Measurements from ENCODE around the gene BARX2. TPM values are rescaled to one million over a fixed set of nuclear protein-coding genes. Genes with fewer than 3 reads are reported as not detected.
A peak's percentile ranks its signal among the peaks of the same experiment; 100 is the strongest.

The BARX2 gene
- total RNA-seq, 1 experiment from 2014 or later: 13.4 TPM

- H3K27ac ChIP-seq: no peak overlapping the region
- H3K9me2 ChIP-seq (ENCODE audit: insufficient read depth): no peaks in the 10 kb centered on the region
- no peak overlapping the region for H3K4me2 ChIP-seq
- DNase-seq: peak in 1 of 2 experiments; percentile 54
- no peak for TF ChIP-seq EZH2 (IDR thresholded peaks at IDR 0.05; ENCODE audit: low read depth)
- TF ChIP-seq, protein P1, sequence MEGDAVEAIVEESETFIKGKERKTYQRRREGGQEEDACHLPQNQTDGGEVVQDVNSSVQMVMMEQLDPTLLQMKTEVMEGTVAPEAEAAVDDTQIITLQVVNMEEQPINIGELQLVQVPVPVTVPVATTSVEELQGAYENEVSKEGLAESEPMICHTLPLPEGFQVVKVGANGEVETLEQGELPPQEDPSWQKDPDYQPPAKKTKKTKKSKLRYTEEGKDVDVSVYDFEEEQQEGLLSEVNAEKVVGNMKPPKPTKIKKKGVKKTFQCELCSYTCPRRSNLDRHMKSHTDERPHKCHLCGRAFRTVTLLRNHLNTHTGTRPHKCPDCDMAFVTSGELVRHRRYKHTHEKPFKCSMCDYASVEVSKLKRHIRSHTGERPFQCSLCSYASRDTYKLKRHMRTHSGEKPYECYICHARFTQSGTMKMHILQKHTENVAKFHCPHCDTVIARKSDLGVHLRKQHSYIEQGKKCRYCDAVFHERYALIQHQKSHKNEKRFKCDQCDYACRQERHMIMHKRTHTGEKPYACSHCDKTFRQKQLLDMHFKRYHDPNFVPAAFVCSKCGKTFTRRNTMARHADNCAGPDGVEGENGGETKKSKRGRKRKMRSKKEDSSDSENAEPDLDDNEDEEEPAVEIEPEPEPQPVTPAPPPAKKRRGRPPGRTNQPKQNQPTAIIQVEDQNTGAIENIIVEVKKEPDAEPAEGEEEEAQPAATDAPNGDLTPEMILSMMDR (conservative IDR thresholded peaks at IDR 0.05): no peak
- intact Hi-C loops (cut with micrococcal nuclease; ENCODE audit: unreplicated experiment): no loop called here
- BruUV-seq (replicated peaks): no TSS peak
- H3K36me3 ChIP-seq (ENCODE audit: low read depth): no peaks in the 10 kb centered on the region
- no peak overlapping the region for H3K4me3 ChIP-seq
- H3K27me3 ChIP-seq (ENCODE audit: insufficient read depth, low read depth): no peaks in the 10 kb centered on the region
- H3K9me3 ChIP-seq (ENCODE audit: insufficient read depth, low read depth): no peaks in the 10 kb centered on the region
- ChIA-PET POLR2A (ENCODE audit: unreplicated experiment) (no interaction called here), CTCF (interaction anchor here (0.6 kb wide), 1 partner anchor 33 kb away, joined by 4 read pairs; no protein-coding TSS in a partner anchor)
- H3K4me1 ChIP-seq (replicated peaks; ENCODE audit: insufficient read depth): peaks cover 17% of the 10 kb centered on the region
- peaks cover 5% of the 10 kb centered on the region for H3K79me2 ChIP-seq (ENCODE audit: low read depth)
- no peaks in the 10 kb centered on the region for H4K20me1 ChIP-seq (ENCODE audit: insufficient read depth)
- no peaks in the 10 kb centered on the region for H3F3A ChIP-seq (ENCODE audit: insufficient read depth, low read depth)
- H2AFZ ChIP-seq: no peak overlapping the region
Observed at GRCh38 chr11:129414144-129414872, 38.7 kb downstream of the BARX2 start.

DNA sequence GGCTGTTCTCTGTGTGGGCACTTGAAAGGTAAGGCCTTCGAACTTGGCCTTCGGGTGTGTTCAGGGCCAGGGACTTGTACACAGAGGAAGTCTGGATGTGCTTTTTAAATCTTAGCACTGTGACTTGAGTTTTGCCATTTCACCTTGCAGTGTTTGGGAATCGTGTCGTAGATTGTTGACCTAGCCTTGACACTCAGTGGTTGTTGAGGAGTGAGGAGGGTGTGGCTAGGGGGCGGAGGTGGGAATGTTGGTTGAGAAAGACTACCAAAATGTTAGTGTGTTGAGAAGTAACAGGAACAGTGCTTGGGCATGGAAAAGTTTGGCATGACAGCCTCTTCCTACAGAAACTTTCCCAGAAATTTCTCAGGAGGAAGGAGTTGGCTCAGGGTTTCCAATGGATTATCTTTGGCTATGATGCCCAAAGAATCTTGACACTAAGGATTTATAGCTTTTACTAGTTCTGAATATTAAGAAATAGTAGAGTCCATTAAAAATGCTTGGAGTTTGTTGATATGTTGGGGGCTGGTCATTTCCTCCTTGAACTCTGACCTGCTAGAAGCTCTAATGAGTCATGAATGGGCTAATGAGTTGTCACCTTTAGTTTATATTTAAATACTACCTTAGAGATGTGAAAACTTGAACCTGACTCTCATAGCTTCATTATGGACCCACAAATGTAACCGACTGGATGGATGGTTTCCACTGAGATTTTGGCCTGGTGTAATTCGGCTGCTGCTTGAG, 40.6 kb downstream of the BARX2 start:
- BruUV-seq (replicated peaks): no TSS peak
- H3K27ac ChIP-seq: no peak overlapping the region
- ChIA-PET CTCF (interaction anchor here (0.6 kb wide), 1 partner anchor 1369 kb away, joined by 7 read pairs; no protein-coding TSS in a partner anchor), POLR2A (ENCODE audit: unreplicated experiment) (no interaction called here)
- no peaks in the 10 kb centered on the region for H3K9me2 ChIP-seq (ENCODE audit: insufficient read depth)
- intact Hi-C loops (cut with micrococcal nuclease; ENCODE audit: unreplicated experiment): no loop called here
- H4K20me1 ChIP-seq (ENCODE audit: insufficient read depth): no peaks in the 10 kb centered on the region
- H3K4me3 ChIP-seq: no peak overlapping the region
- H2AFZ ChIP-seq: no peak overlapping the region
- H3F3A ChIP-seq (ENCODE audit: insufficient read depth, low read depth): no peaks in the 10 kb centered on the region
- H3K79me2 ChIP-seq (ENCODE audit: low read depth): peaks cover 5% of the 10 kb centered on the region
- H3K4me1 ChIP-seq (replicated peaks; ENCODE audit: insufficient read depth): peaks cover 17% of the 10 kb centered on the region
- H3K27me3 ChIP-seq (ENCODE audit: insufficient read depth, low read depth): no peaks in the 10 kb centered on the region
- no peaks in the 10 kb centered on the region for H3K36me3 ChIP-seq (ENCODE audit: low read depth)
- peak in 1 of 2 experiments; percentile 51 for DNase-seq
- no peak overlapping the region for H3K4me2 ChIP-seq
- TF ChIP-seq, protein P1 (conservative IDR thresholded peaks at IDR 0.05): no peak
- no peak for TF ChIP-seq EZH2 (IDR thresholded peaks at IDR 0.05; ENCODE audit: low read depth)
- no peaks in the 10 kb centered on the region for H3K9me3 ChIP-seq (ENCODE audit: insufficient read depth, low read depth)

DNA sequence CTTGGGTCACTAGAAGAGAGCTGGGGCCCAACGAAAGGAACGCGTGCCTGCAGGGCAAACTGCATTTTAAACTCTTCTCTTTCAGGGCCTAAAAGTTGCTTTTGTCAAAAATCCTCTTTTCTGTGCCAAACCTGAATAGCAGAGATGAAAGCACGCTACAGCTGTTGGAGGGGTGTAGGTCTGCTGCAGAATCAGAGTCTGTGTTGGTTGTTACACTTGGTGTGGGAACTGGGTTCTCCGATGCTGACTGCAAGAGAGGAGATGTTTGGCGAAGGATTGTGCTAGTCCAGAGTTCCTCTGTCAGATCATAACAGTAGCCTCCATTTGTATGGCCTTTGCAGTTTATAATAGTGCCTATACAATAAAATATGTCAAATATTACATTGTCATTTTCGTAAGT, 41.8 kb downstream of the BARX2 start:
- H3F3A ChIP-seq (ENCODE audit: insufficient read depth, low read depth): no peaks in the 10 kb centered on the region
- H3K4me3 ChIP-seq: no peak overlapping the region
- ChIA-PET CTCF (no interaction called here), POLR2A (ENCODE audit: unreplicated experiment) (interaction anchor here (0.6 kb wide), 1 partner anchor 1683 kb away, joined by 7 read pairs; no protein-coding TSS in a partner anchor)
- H3K79me2 ChIP-seq (ENCODE audit: low read depth): peaks cover 5% of the 10 kb centered on the region
- H3K36me3 ChIP-seq (ENCODE audit: low read depth): no peaks in the 10 kb centered on the region
- intact Hi-C loops (cut with micrococcal nuclease; ENCODE audit: unreplicated experiment): no loop called here
- TF ChIP-seq, protein P1 (conservative IDR thresholded peaks at IDR 0.05): no peak
- no peak for TF ChIP-seq EZH2 (IDR thresholded peaks at IDR 0.05; ENCODE audit: low read depth)
- no peaks in the 10 kb centered on the region for H3K9me2 ChIP-seq (ENCODE audit: insufficient read depth)
- no peaks in the 10 kb centered on the region for H3K9me3 ChIP-seq (ENCODE audit: insufficient read depth, low read depth)
- no peak overlapping the region for H2AFZ ChIP-seq
- H3K4me1 ChIP-seq (replicated peaks; ENCODE audit: insufficient read depth): peaks cover 17% of the 10 kb centered on the region
- no peak for DNase-seq
- no TSS peak for BruUV-seq (replicated peaks)
- H3K27ac ChIP-seq: no peak overlapping the region
- H4K20me1 ChIP-seq (ENCODE audit: insufficient read depth): no peaks in the 10 kb centered on the region
- H3K27me3 ChIP-seq (ENCODE audit: insufficient read depth, low read depth): no peaks in the 10 kb centered on the region
- no peak overlapping the region for H3K4me2 ChIP-seq

All from PC-9 (cell line).